Dedifferentiated amniotic fluid mesenchymal stem cell (primary cell): Measurements from ENCODE around the gene ZNF439.
"Not testable (repeated sequence)": the region's sequence is repeated elsewhere in the genome, so short reads cannot be mapped to it uniquely, and the experiment has no call there.

ENCODE experiments used
- DNase-seq: peaks from one replicate; pipeline ENCODE4 v3.0.0-alpha.2; 2016; ENCODE audit errors: extremely low spot score

The ZNF439 gene

GRCh38 chr19:11868188-11868587 lies 19.7 kb downstream of the ZNF439 start:
- DNase-seq = no peak

- no peak for DNase-seq
These were observed 24.1 kb downstream of the ZNF439 start for GRCh38 chr19:11872624-11873023.

GRCh38 chr19:11873762-11874161 lies 25.2 kb downstream of the ZNF439 start:
- DNase-seq = no peak

- DNase-seq = not testable (repeated sequence)
These were observed 31.3 kb downstream of the ZNF439 start for GRCh38 chr19:11879687-11880266.

GRCh38 chr19:11880598-11880997 lies 32.1 kb downstream of the ZNF439 start:
- DNase-seq = no peak

- DNase-seq = peak; percentile 40
These were observed 32.8 kb downstream of the ZNF439 start for GRCh38 chr19:11881151-11881800.

- DNase-seq = no peak
These were observed 34.1 kb downstream of the ZNF439 start for GRCh38 chr19:11882606-11883005.

- DNase-seq = no peak
These were observed 38.7 kb downstream of the ZNF439 start for GRCh38 chr19:11887234-11887610.

GRCh38 chr19:11887611-11888531 lies 39.3 kb downstream of the ZNF439 start, which contains the start of gene ZNF69:
Gene ZNF69 (plus strand): TSS chr19:11887782. CDS start chr19:11887924, 142 bp downstream.
- peak; percentile 46 for DNase-seq

- DNase-seq = not testable (repeated sequence)
These were observed 41.4 kb downstream of the ZNF439 start for GRCh38 chr19:11889901-11890300.

- DNase-seq = no peak
These were observed 42.1 kb downstream of the ZNF439 start for GRCh38 chr19:11890634-11891033.

- no peak for DNase-seq
These were observed 46.3 kb downstream of the ZNF439 start for GRCh38 chr19:11894851-11895250.

- DNase-seq = no peak
These were observed 53.7 kb downstream of the ZNF439 start for GRCh38 chr19:11902228-11902627.

GRCh38 chr19:11905928-11906327 lies 57.4 kb downstream of the ZNF439 start:
- DNase-seq = no peak

GRCh38 chr19:11911937-11912336 lies 63.4 kb downstream of the ZNF439 start:
- DNase-seq = not testable (repeated sequence)

GRCh38 chr19:11914417-11915051 lies 66.0 kb downstream of the ZNF439 start:
- DNase-seq = not testable (repeated sequence)
